ENCODE measurements around the gene TPPP3.

DNA sequence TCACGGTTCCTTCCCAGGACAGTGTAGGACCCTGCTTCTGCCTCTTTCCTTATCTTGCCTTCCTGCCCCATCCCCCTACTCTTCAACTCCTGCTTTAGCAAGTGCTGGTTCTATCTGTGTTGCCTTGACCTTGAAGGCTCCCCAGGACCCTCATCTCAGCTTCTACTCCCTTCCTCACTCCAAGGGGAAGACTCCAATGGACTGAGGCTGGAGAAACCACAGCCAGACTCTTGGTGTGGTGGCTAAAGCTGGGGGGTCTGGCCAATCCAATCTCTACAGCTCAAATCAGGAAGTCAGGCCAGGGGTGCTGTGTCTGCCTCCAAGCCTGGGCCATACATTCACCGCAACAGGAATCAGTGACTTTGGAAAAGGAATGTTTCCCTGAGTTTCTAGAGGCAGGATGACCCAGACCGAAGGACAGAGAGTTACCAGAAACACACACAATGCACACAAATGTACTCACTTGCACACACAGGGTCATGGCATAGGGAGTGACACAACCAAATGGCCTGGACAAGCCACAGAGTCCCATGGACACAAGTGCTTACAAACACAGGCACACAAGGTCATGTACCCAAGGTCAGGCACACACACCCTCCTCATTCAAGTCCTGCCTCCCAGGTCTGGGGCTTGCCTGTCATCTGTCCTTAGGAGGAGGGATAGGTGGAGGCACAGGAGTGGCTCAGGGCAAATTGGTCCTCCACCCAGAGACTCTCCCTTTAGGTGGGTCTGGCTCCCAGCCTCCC is 35.9 kb upstream of the TPPP3 start:
- TF ChIP-seq, protein P1, sequence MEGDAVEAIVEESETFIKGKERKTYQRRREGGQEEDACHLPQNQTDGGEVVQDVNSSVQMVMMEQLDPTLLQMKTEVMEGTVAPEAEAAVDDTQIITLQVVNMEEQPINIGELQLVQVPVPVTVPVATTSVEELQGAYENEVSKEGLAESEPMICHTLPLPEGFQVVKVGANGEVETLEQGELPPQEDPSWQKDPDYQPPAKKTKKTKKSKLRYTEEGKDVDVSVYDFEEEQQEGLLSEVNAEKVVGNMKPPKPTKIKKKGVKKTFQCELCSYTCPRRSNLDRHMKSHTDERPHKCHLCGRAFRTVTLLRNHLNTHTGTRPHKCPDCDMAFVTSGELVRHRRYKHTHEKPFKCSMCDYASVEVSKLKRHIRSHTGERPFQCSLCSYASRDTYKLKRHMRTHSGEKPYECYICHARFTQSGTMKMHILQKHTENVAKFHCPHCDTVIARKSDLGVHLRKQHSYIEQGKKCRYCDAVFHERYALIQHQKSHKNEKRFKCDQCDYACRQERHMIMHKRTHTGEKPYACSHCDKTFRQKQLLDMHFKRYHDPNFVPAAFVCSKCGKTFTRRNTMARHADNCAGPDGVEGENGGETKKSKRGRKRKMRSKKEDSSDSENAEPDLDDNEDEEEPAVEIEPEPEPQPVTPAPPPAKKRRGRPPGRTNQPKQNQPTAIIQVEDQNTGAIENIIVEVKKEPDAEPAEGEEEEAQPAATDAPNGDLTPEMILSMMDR (IDR thresholded peaks at IDR 0.05) = no peak
- no peak for TF ChIP-seq POLR2A (IDR thresholded peaks at IDR 0.05)

Measured in thyroid gland (tissue), 4 donors.